GM12878 (cell line): ENCODE results near the gene VTI1A. TPM values are rescaled to one million over a fixed set of nuclear protein-coding genes. Genes with fewer than 3 reads are reported as not detected.

Experiments
- ATAC-seq: fragments of 200-7000 bp; cut with Tn5 transposase; 3 replicates; pipeline ENCODE4 v1.9.1; 2020; ENCODE audit warnings: mild to moderate bottlenecking, moderate library complexity
- BruUV-seq: library from RNA; stranded (reverse); fragments of 400-500 nt; replicated peaks from 2 replicates; lab custom pipeline; 2021; lab: Mats Ljungman, UMichigan
- CTCF ChIA-PET: fragments of 300-600 bp; sonication (Branson Sonifier 250); formaldehyde crosslinking; extraction: SDS; loops from one replicate; lab custom pipeline; 2021; ENCODE audit warnings: inconsistent platforms; lab: Yijun Ruan, JAX
- POLR2A ChIA-PET: fragments of 350-600 bp; formaldehyde crosslinking; extraction: SDS; loops from one replicate; lab custom pipeline; 2021; ENCODE audit warnings: inconsistent platforms; lab: Charles Lee
- RAD21 ChIA-PET: fragments of 300-600 bp; sonication (Branson Sonifier 250); formaldehyde crosslinking; loops from one replicate; lab custom pipeline; 2023; ENCODE audit warnings: antibody characterized with exemption; ENCODE audit not compliant: unreplicated experiment; lab: Charles Lee
- SMC1A ChIA-PET: fragments of 300-600 bp; sonication (Branson Sonifier 250); formaldehyde crosslinking; loops from one replicate; lab custom pipeline; 2023; ENCODE audit not compliant: unreplicated experiment, uncharacterized antibody; lab: Charles Lee
- DNase-seq: peaks from one replicate; pipeline ENCODE4 v3.0.0-alpha.2; 2011; ENCODE audit warnings: low read depth, low spot score
- FAIRE-seq: peaks from 3 replicates; lab custom pipeline; 2011; peaks lifted over from hg19 to GRCh38; lab: Jason Lieb, UNC
- H2AFZ ChIP-seq: 2 replicates; pipeline ENCODE4 v1.6.0; 2011; ENCODE audit warnings: low read depth, low read length, control low read depth; ENCODE audit not compliant: control insufficient read depth
- H3K27ac ChIP-seq: 2 replicates; pipeline ENCODE4 v1.5.1; 2011; ENCODE audit warnings: control low read depth; ENCODE audit not compliant: control insufficient read depth, insufficient read depth
- H3K27me3 ChIP-seq, 2 experiments: replicated peaks in 1 of 2; 2 replicates each; pipeline versions ENCODE4 v1.6.0 to v1.6.1; 2011; ENCODE audit warnings: low read length in 1 of 2; ENCODE audit not compliant: control insufficient read depth in 2 of 2, insufficient read depth in 2 of 2
- H3K36me3 ChIP-seq, 2 experiments: 2 replicates each; pipeline ENCODE4 v1.5.1; 2011; ENCODE audit warnings: low read length in 1 of 2; ENCODE audit not compliant: control insufficient read depth in 2 of 2, insufficient read depth in 2 of 2
- H3K4me1 ChIP-seq: 2 replicates; pipeline ENCODE4 v1.6.1; 2011; ENCODE audit warnings: mild to moderate bottlenecking, low read length, moderate library complexity, mixed read lengths; ENCODE audit not compliant: control insufficient read depth, insufficient read depth
- H3K4me2 ChIP-seq: 2 replicates; pipeline ENCODE4 v1.6.0; 2011; ENCODE audit warnings: control low read depth; ENCODE audit not compliant: control insufficient read depth, insufficient read depth
- H3K4me3 ChIP-seq: fragments of 200-600 bp; sonication (generic); 2 replicates; pipeline ENCODE4 v1.5.1; 2016
- H3K79me2 ChIP-seq: 2 replicates; pipeline ENCODE4 v1.6.0; 2011; ENCODE audit warnings: low read length; ENCODE audit not compliant: control insufficient read depth, insufficient read depth
- H3K9ac ChIP-seq: 2 replicates; pipeline ENCODE4 v1.8.0; 2011; ENCODE audit warnings: low read length, control low read depth, mixed read lengths; ENCODE audit not compliant: control insufficient read depth, insufficient read depth
- H3K9me3 ChIP-seq: replicated peaks from 3 replicates; pipeline ENCODE4 v1.5.1; 2011; ENCODE audit warnings: mild to moderate bottlenecking, low read length; ENCODE audit not compliant: control insufficient read depth, insufficient read depth
- H4K20me1 ChIP-seq: 2 replicates; pipeline ENCODE4 v1.6.0; 2011; ENCODE audit not compliant: control insufficient read depth, insufficient read depth
- CHD4 ChIP-seq: fragments of 200-600 bp; sonication (generic); IDR thresholded peaks from 2 replicates; pipeline ENCODE4 v1.6.1; 2016; ENCODE audit warnings: mild to moderate bottlenecking
- CREB1 ChIP-seq: IDR thresholded peaks from 2 replicates; pipeline ENCODE4 v1.6.1; 2012; ENCODE audit warnings: low read depth, mild to moderate bottlenecking, inconsistent platforms
- HDAC6 ChIP-seq: fragments of 200-600 bp; sonication (generic); IDR thresholded peaks from one replicate; pipeline ENCODE4 v1.8.0; 2017; ENCODE audit warnings: antibody characterized with exemption; ENCODE audit not compliant: unreplicated experiment
- LARP7 ChIP-seq: fragments of 450-650 bp; IDR thresholded peaks from 2 replicates; pipeline ENCODE4 v1.6.1; 2017; ENCODE audit warnings: mild to moderate bottlenecking
- MEF2A ChIP-seq: IDR thresholded peaks from 2 replicates; pipeline ENCODE4 v1.6.1; 2011; ENCODE audit warnings: low read depth, mild to moderate bottlenecking, low read length, moderate library complexity; ENCODE audit not compliant: insufficient read depth
- MYB ChIP-seq: fragments of 150-350 bp; IDR thresholded peaks from 2 replicates; pipeline ENCODE4 v1.6.1; 2014; ENCODE audit warnings: mild to moderate bottlenecking, low read depth, low read length, borderline replicate concordance
- SREBF1 ChIP-seq: IDR thresholded peaks from 2 replicates; pipeline ENCODE4 v1.6.1; 2012; ENCODE audit warnings: mild to moderate bottlenecking, low read length
- SREBF2 ChIP-seq: IDR thresholded peaks from 2 replicates; pipeline ENCODE4 v1.6.1; 2012; ENCODE audit warnings: mild to moderate bottlenecking, low read length
- SRF ChIP-seq, 2 experiments: IDR thresholded peaks; 2 replicates each; pipeline ENCODE4 v1.6.1; 2011; ENCODE audit warnings: low read depth in 2 of 2, low read length in 2 of 2, mild to moderate bottlenecking in 1 of 2, moderate library complexity in 1 of 2
- WGBS: methylation state at CpG from one replicate; pipeline ENCODE4 v1.1.6; 2016; ENCODE audit warnings: low lambda C conversion rate; ENCODE audit not compliant: insufficient replicate concordance, insufficient coverage; ENCODE audit errors: missing lambda C conversion rate; 5-methylcytosine and 5-hydroxymethylcytosine counted together
- in situ Hi-C: fragments of 300-500 bp; cut with MboI; formaldehyde crosslinking; loops from 9 replicates; pipeline ENCODE4 v1.14.3; 2018; ENCODE audit warnings: mixed read lengths
- intact Hi-C: fragments of 100-400 bp; cut with micrococcal nuclease; formaldehyde crosslinking; loops from one replicate; pipeline ENCODE4 v1.14.2; 2022; ENCODE audit not compliant: unreplicated experiment
- polyA plus RNA-seq, 11 experiments: library from polyadenylated mRNA; depleted of rRNA in 4 of 11; unstranded in 6 of 11; stranded (reverse) in 5 of 11; fragments of >200 nt; fragmentation: Nextera tagmentation in 4 of 11; fragmentation: Illumina TruSeq in 1 of 11; extraction: Ambion mirVana in 4 of 11; extraction: Trizol in 1 of 11; gene quantifications; 1 replicate in 1 of 11; 2 replicates in 10 of 11; pipeline versions ENCODE4 v1.2.1 to v1.2.3, GENCODE V29; 2011 to 2016; ENCODE audit warnings: inconsistent platforms in 2 of 11, missing spikeins in 2 of 11, low read depth in 1 of 11
- total RNA-seq, 4 experiments: library from RNA; depleted of rRNA in 3 of 4; stranded (reverse); fragments of >200 nt in 3 of 4; fragmentation: Illumina TruSeq in 1 of 4; extraction: Trizol in 1 of 4; gene quantifications; 2 replicates each; pipeline versions ENCODE4 v1.2.1 to v1.2.3, GENCODE V29; 2013 to 2021
- TF ChIP-seq, protein P1 (sequence below): fragments of 450-650 bp; IDR thresholded peaks from 2 replicates; pipeline ENCODE4 v1.6.1; 2017; ENCODE audit warnings: mild to moderate bottlenecking
- TF ChIP-seq, protein P2 (sequence below): fragments of 450-650 bp; IDR thresholded peaks from 2 replicates; pipeline ENCODE4 v1.6.1; 2016; ENCODE audit warnings: mild to moderate bottlenecking
- TF ChIP-seq, protein P3 (sequence below): IDR thresholded peaks from 2 replicates; pipeline ENCODE4 v1.6.1; 2011; ENCODE audit warnings: low read depth, low read length, improper control_type of control experiment, borderline replicate concordance
- TF ChIP-seq, protein P4 (sequence below): IDR thresholded peaks from 2 replicates; pipeline ENCODE4 v1.6.1; 2011; ENCODE audit warnings: borderline replicate concordance, low read depth, mild to moderate bottlenecking, moderate library complexity, low read length; ENCODE audit not compliant: insufficient read depth, poor library complexity, severe bottlenecking

The VTI1A gene
- total and polyA plus RNA-seq, 10 of the 15 experiments (the other 5 are each of a cell fraction or from before 2014, with no cell fraction given): 12.4 to 43.2 (median 27.5) TPM

DNA sequence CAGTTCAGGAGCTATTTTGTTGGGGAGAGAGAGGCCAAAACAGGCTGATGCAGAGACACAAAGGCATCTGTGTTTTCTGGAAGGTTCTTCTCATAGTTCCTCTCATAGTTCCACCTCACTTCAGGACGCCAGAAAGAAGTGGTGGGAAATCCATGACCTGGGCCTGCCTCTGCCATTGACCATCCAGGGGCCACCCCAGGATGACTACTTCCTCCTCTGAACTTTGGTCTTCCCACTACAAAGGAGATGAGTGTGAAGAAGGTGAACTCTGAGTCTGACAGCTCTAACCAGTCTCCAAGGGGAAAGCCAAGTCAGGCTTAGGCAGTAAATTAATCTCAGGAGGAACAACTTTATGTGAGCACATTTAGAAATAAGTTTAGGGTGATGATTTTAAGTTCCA is 327.2 kb downstream of the VTI1A start (continued):
- TF ChIP-seq, protein P1, sequence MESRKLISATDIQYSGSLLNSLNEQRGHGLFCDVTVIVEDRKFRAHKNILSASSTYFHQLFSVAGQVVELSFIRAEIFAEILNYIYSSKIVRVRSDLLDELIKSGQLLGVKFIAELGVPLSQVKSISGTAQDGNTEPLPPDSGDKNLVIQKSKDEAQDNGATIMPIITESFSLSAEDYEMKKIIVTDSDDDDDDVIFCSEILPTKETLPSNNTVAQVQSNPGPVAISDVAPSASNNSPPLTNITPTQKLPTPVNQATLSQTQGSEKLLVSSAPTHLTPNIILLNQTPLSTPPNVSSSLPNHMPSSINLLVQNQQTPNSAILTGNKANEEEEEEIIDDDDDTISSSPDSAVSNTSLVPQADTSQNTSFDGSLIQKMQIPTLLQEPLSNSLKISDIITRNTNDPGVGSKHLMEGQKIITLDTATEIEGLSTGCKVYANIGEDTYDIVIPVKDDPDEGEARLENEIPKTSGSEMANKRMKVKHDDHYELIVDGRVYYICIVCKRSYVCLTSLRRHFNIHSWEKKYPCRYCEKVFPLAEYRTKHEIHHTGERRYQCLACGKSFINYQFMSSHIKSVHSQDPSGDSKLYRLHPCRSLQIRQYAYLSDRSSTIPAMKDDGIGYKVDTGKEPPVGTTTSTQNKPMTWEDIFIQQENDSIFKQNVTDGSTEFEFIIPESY: no peak
- TF ChIP-seq HDAC6: no peak
- no peak for TF ChIP-seq LARP7

DNA sequence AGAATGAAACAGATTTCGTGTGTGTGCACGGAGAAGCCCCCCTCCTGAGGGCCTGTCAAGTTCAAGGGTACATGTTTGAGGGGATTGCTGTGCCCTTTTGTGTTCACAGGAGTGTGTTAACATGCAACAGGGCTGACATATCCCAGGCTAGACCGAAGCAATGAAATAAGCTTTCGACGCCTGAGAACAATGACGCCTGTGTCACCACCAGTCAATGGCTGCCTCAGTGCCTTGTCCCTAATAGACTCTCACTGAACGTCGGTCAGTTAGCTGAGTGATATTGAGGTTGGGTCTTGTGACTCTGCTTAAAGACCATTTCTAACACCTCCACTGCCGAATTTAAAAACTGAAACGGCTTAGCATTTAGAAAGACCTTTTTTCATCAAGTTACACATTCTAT is 327.8 kb downstream of the VTI1A start:
- no peak overlapping the region for H3K4me3 ChIP-seq
- CTCF ChIA-PET: no interaction called here

More for the DNA sequence above, 327.8 kb downstream of the VTI1A start:
- no peaks in the 10 kb centered on the region for H3K36me3 ChIP-seq
- intact Hi-C loops: no loop called here
- RAD21 ChIA-PET: no interaction called here
- DNase-seq: no peak
- no peak for FAIRE-seq
- no peak overlapping the region for H3K9ac ChIP-seq
- no peaks in the 10 kb centered on the region for H3K9me3 ChIP-seq
- no peaks in the 10 kb centered on the region for H3K79me2 ChIP-seq
- TF ChIP-seq CREB1: no peak
- TF ChIP-seq SRF (IDR thresholded peaks at IDR 0.05; ENCODE audit: low read depth in 2 of 2, low read length in 2 of 2): no peak
- TF ChIP-seq SREBF1: no peak
- TF ChIP-seq, protein P2, sequence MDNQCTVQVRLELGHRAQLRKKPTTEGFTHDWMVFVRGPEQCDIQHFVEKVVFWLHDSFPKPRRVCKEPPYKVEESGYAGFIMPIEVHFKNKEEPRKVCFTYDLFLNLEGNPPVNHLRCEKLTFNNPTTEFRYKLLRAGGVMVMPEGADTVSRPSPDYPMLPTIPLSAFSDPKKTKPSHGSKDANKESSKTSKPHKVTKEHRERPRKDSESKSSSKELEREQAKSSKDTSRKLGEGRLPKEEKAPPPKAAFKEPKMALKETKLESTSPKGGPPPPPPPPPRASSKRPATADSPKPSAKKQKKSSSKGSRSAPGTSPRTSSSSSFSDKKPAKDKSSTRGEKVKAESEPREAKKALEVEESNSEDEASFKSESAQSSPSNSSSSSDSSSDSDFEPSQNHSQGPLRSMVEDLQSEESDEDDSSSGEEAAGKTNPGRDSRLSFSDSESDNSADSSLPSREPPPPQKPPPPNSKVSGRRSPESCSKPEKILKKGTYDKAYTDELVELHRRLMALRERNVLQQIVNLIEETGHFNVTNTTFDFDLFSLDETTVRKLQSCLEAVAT: no peak
- no peak for TF ChIP-seq MYB
- no peak for TF ChIP-seq MEF2A
- no peak for TF ChIP-seq CHD4
- no peak for TF ChIP-seq SREBF2
- TF ChIP-seq, protein P3, sequence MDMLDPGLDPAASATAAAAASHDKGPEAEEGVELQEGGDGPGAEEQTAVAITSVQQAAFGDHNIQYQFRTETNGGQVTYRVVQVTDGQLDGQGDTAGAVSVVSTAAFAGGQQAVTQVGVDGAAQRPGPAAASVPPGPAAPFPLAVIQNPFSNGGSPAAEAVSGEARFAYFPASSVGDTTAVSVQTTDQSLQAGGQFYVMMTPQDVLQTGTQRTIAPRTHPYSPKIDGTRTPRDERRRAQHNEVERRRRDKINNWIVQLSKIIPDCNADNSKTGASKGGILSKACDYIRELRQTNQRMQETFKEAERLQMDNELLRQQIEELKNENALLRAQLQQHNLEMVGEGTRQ: no peak
- TF ChIP-seq, protein P4, sequence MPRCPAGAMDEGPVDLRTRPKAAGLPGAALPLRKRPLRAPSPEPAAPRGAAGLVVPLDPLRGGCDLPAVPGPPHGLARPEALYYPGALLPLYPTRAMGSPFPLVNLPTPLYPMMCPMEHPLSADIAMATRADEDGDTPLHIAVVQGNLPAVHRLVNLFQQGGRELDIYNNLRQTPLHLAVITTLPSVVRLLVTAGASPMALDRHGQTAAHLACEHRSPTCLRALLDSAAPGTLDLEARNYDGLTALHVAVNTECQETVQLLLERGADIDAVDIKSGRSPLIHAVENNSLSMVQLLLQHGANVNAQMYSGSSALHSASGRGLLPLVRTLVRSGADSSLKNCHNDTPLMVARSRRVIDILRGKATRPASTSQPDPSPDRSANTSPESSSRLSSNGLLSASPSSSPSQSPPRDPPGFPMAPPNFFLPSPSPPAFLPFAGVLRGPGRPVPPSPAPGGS: no peak
- TF ChIP-seq, all 136 proteins: peak for 0
- no peak for ATAC-seq
- Histone ChIP-seq H3K4me2 (no peak overlapping the region), H3K27me3 (no peaks in the 10 kb centered on the region), H2AFZ (no peak overlapping the region), H4K20me1 (no peaks in the 10 kb centered on the region), H3K27ac (no peak overlapping the region), H3K4me1 (no peaks in the 10 kb centered on the region)
- in situ Hi-C loops: no loop called here
- POLR2A ChIA-PET: no interaction called here
- SMC1A ChIA-PET: no interaction called here
- WGBS: 98% methylated on average over 10 of the region's 10 CpGs
- BruUV-seq: no TSS peak
